SK-N-SH (cell line): ENCODE data around the gene FIBP. TPM values are rescaled to one million over a fixed set of nuclear protein-coding genes. Genes with fewer than 3 reads are reported as not detected.

Experiments used
- CTCF ChIA-PET: fragments of 300-600, 350-600 bp; formaldehyde crosslinking; extraction: SDS; loops from one replicate; lab custom pipeline; 2021; lab: Yijun Ruan, JAX
- POLR2A ChIA-PET: fragments of 350-600 bp; sonication (Branson Sonifier 250); formaldehyde crosslinking; extraction: SDS; loops from one replicate; lab custom pipeline; 2020; ENCODE audit warnings: antibody characterized with exemption, inconsistent platforms; lab: Yijun Ruan, JAX
- DNase-seq: peaks from one replicate; pipeline ENCODE4 v3.0.0; 2012
- H2AFZ ChIP-seq: fragments of 200-600 bp; sonication (generic); 2 replicates; pipeline ENCODE4 v1.8.1; 2016; ENCODE audit warnings: antibody characterized with exemption, mild to moderate bottlenecking, low read depth
- H3F3A ChIP-seq: fragments of 200-600 bp; sonication (generic); replicated peaks from 2 replicates; pipeline ENCODE3; 2016; ENCODE audit warnings: antibody characterized with exemption, mild to moderate bottlenecking; ENCODE audit not compliant: insufficient read depth
- H3K27ac ChIP-seq, 2 experiments: fragments of 200-500 bp in 1 of 2; fragments of 200-600 bp in 1 of 2; sonication (Bioruptor generic) in 1 of 2; sonication (generic), shearing (Covaris generic) in 1 of 2; 2 replicates each; pipeline versions ENCODE4 v1.5.1 to v1.6.1; 2014 to 2016; ENCODE audit warnings: low read depth in 2 of 2, inconsistent platforms in 1 of 2, low read length in 1 of 2, mild to moderate bottlenecking in 1 of 2, mixed read lengths in 1 of 2
- H3K27me3 ChIP-seq: fragments of 200-600 bp; sonication (generic), shearing (Covaris generic); 2 replicates; pipeline ENCODE4 v1.6.1; 2016; ENCODE audit warnings: mixed run types; ENCODE audit not compliant: insufficient read depth
- H3K36me3 ChIP-seq, 2 experiments: fragments of 200-500 bp in 1 of 2; fragments of 200-600 bp in 1 of 2; sonication (Bioruptor generic) in 1 of 2; sonication (generic) in 1 of 2; replicated peaks in 1 of 2; 2 replicates each; pipeline versions ENCODE3 to v1.5.1; 2014 to 2016; ENCODE audit warnings: low read length in 1 of 2, mild to moderate bottlenecking in 1 of 2; ENCODE audit not compliant: insufficient read depth in 2 of 2, control insufficient read depth in 1 of 2
- H3K4me1 ChIP-seq, 2 experiments: fragments of 200-500 bp in 1 of 2; fragments of 200-600 bp in 1 of 2; sonication (Bioruptor generic) in 1 of 2; sonication (generic), shearing (Covaris generic) in 1 of 2; 2 replicates each; pipeline versions ENCODE4 v1.5.1 to v1.6.1; 2014 to 2016; ENCODE audit warnings: low read depth in 1 of 2, low read length in 1 of 2, mixed run types in 1 of 2; ENCODE audit not compliant: insufficient read depth in 2 of 2, control insufficient read depth in 1 of 2
- H3K4me2 ChIP-seq: fragments of 200-600 bp; sonication (generic), shearing (Covaris generic); 2 replicates; pipeline ENCODE4 v1.6.1; 2017; ENCODE audit warnings: mixed run types
- H3K4me3 ChIP-seq, 2 experiments: fragments of 200-500 bp in 1 of 2; fragments of 200-600 bp in 1 of 2; sonication (Bioruptor generic) in 1 of 2; sonication (generic), shearing (Covaris generic) in 1 of 2; 2 replicates each; pipeline versions ENCODE4 v1.5.1 to v1.8.1; 2014 to 2016; ENCODE audit warnings: low read depth in 2 of 2, inconsistent platforms in 1 of 2, low read length in 1 of 2, mild to moderate bottlenecking in 1 of 2, mixed read lengths in 1 of 2, moderate library complexity in 1 of 2
- H3K79me2 ChIP-seq: fragments of 200-600 bp; sonication (generic); 2 replicates; pipeline ENCODE4 v1.8.1; 2017; ENCODE audit warnings: mild to moderate bottlenecking; ENCODE audit not compliant: insufficient read depth
- H3K9ac ChIP-seq: fragments of 200-600 bp; sonication (generic); 2 replicates; pipeline ENCODE4 v1.6.1; 2017; ENCODE audit warnings: mixed run types
- H3K9me2 ChIP-seq: fragments of 200-600 bp; sonication (generic); 2 replicates; pipeline ENCODE4 v1.6.1; 2017; ENCODE audit warnings: mixed run types
- H3K9me3 ChIP-seq: fragments of 200-600 bp; sonication (generic); 2 replicates; pipeline ENCODE4 v1.6.1; 2017; ENCODE audit warnings: mixed run types, mild to moderate bottlenecking, moderate library complexity
- H4K20me1 ChIP-seq: fragments of 200-600 bp; sonication (generic); 2 replicates; pipeline ENCODE4 v1.6.1; 2017; ENCODE audit warnings: mild to moderate bottlenecking, mixed run types; ENCODE audit not compliant: insufficient read depth
- ELF1 ChIP-seq: IDR thresholded peaks from 2 replicates; pipeline ENCODE4 v1.4.0; 2012
- EP300 ChIP-seq, 2 experiments: IDR thresholded peaks; 2 replicates each; pipeline versions ENCODE4 v1.4.0 to v1.6.1; 2012; ENCODE audit warnings: borderline replicate concordance in 1 of 2, low read depth in 1 of 2, low read length in 1 of 2
- EZH2phosphoT487 ChIP-seq: fragments of 200-600 bp; sonication (generic); IDR thresholded peaks from 2 replicates; pipeline ENCODE4 v1.6.1; 2017; ENCODE audit warnings: low read depth, mixed run types, mild to moderate bottlenecking, antibody characterized with exemption, moderate library complexity, borderline replicate concordance
- FOXJ3 ChIP-seq: sonication (generic); formaldehyde crosslinking; IDR thresholded peaks from 2 replicates; pipeline ENCODE4 v1.5.1; 2020; ENCODE audit warnings: mild to moderate bottlenecking, missing genetic modification reagents
- FOXM1 ChIP-seq: IDR thresholded peaks from 2 replicates; pipeline ENCODE4 v1.4.0; 2012; ENCODE audit warnings: low read depth, mild to moderate bottlenecking
- GABPA ChIP-seq: IDR thresholded peaks from 2 replicates; pipeline ENCODE4 v1.4.0; 2012; ENCODE audit warnings: low read depth, mild to moderate bottlenecking
- JUND ChIP-seq: IDR thresholded peaks from 2 replicates; pipeline ENCODE4 v1.4.0; 2012
- MEF2A ChIP-seq: IDR thresholded peaks from 2 replicates; pipeline ENCODE4 v1.4.0; 2012; ENCODE audit warnings: low read depth, borderline replicate concordance
- NFIC ChIP-seq: IDR thresholded peaks from 2 replicates; pipeline ENCODE4 v1.4.0; 2012; ENCODE audit warnings: borderline replicate concordance
- POLR2AphosphoS5 ChIP-seq: IDR thresholded peaks from 2 replicates; pipeline ENCODE4 v1.6.1; 2012; ENCODE audit warnings: low read depth, low read length
- RAD21 ChIP-seq: IDR thresholded peaks from 2 replicates; pipeline ENCODE4 v1.6.1; 2012; ENCODE audit warnings: mild to moderate bottlenecking, low read length
- RCOR1 ChIP-seq: fragments of 150-350 bp; IDR thresholded peaks from 2 replicates; pipeline ENCODE4 v1.6.1; 2017; ENCODE audit warnings: antibody characterized with exemption, low read length
- RFX5 ChIP-seq: IDR thresholded peaks from 2 replicates; pipeline ENCODE4 v1.6.1; 2012; ENCODE audit warnings: mild to moderate bottlenecking, improper control_type of control experiment, low read length
- RXRA ChIP-seq: IDR thresholded peaks from 2 replicates; pipeline ENCODE4 v1.4.0; 2012; ENCODE audit warnings: low read depth, mild to moderate bottlenecking, borderline replicate concordance
- SIN3A ChIP-seq: IDR thresholded peaks from 2 replicates; pipeline ENCODE4 v1.6.1; 2012; ENCODE audit warnings: low read depth, mild to moderate bottlenecking, low read length, moderate library complexity, borderline replicate concordance
- SMC3 ChIP-seq: IDR thresholded peaks from 2 replicates; pipeline ENCODE4 v1.6.1; 2012; ENCODE audit warnings: low read depth, low read length, improper control_type of control experiment
- TAF1 ChIP-seq: IDR thresholded peaks from 2 replicates; pipeline ENCODE4 v1.6.1; 2012; ENCODE audit warnings: low read depth, mild to moderate bottlenecking, low read length, moderate library complexity, borderline replicate concordance
- TCF12 ChIP-seq: IDR thresholded peaks from 2 replicates; pipeline ENCODE4 v1.4.0; 2012
- WGBS: methylation state at CpG from one replicate; pipeline ENCODE4 v1.1.6; 2017; ENCODE audit warnings: low lambda C conversion rate; 5-methylcytosine and 5-hydroxymethylcytosine counted together
- polyA plus RNA-seq, 3 experiments: library from polyadenylated mRNA; depleted of rRNA; stranded (reverse); fragments of >200 nt; gene quantifications; 2 replicates each; pipeline ENCODE4 v1.2.3, GENCODE V29; 2012
- TF ChIP-seq, protein P1 (sequence below): IDR thresholded peaks from 2 replicates; pipeline ENCODE4 v1.4.0; 2012; ENCODE audit warnings: low read depth, borderline replicate concordance
- TF ChIP-seq, protein P2 (sequence below): fragments of 200-600 bp; sonication (generic); IDR thresholded peaks from 2 replicates; pipeline ENCODE4 v1.6.1; 2017; ENCODE audit warnings: antibody characterized with exemption, mild to moderate bottlenecking, moderate library complexity
- TF ChIP-seq, protein P3 (sequence below): IDR thresholded peaks from 2 replicates; pipeline ENCODE4 v1.6.1; 2012; ENCODE audit warnings: mild to moderate bottlenecking, low read depth, low read length, moderate library complexity

FIBP gene
- polyA plus RNA-seq, 1 of the 3 experiments (the other 2 are of a cell fraction): 190 TPM

DNA sequence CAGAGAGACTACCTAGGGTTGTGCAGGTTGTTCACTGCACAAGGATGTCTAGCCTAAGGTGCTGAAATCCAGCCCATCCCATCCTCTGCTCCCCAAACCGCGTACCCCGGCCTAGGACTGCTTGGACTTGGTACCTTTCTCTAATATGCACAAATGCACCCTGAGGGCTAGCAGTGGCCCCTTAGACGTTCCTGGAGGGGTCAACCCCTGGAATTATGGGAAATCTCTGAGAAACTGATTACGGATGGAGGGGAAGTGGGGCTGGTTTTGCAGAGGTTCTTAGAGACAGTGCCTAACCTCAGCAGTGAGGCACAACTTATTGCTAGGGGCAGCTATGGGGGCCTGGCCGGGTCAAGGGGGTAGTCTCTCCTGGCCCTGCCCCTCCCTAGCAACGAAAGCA is 28.1 kb upstream of the FIBP start:
- ChIA-PET POLR2A (no interaction called here), CTCF (interaction anchor here (1.3 to 3.3 kb wide), 3 partner anchors 28 to 50 kb away, joined by 3 to 24 read pairs (median 7); partner anchors contain the start of gene FIBP)
- Histone ChIP-seq H4K20me1 (0 out of 2 replicates have a peak, but pooled peaks cover 4% of the 10 kb centered on the region), H3K36me3 (peaks cover 2 to 4% of the 10 kb centered on the region in 2 experiments), H3K27me3 (no peaks in the 10 kb centered on the region), H3K9me2 (no peaks in the 10 kb centered on the region), H3K9me3 (no peaks in the 10 kb centered on the region), H3K27ac (peak overlapping the region; percentile 84 to 97; a peak in 3 of 4 replicates), H3K9ac (peak overlapping the region; percentile 99; the same call in 1 of the 2 replicates), H2AFZ (no peak overlapping the region), H3K4me3 (peak overlapping the region in 1 of 2 experiments; percentile 28; a peak in 1 of 4 replicates), H3F3A (peaks cover 22% of the 10 kb centered on the region), H3K4me2 (peak overlapping the region; percentile 96), H3K4me1 (peaks cover 37 to 65% of the 10 kb centered on the region in 2 experiments; a peak in 3 of 4 replicates), H3K79me2 (peaks cover 78% of the 10 kb centered on the region)
- TF ChIP-seq FOXJ3 (CRISPR knock-in tag) (no peak), TAF1 (no peak), EP300 (IDR thresholded peaks at IDR 0.05; ENCODE audit: borderline replicate concordance in 1 of 2, low read depth in 1 of 2, low read length in 1 of 2) (no peak), EZH2phosphoT487 (no peak), RCOR1 (no peak), NFIC (no peak), FOXM1 (no peak), POLR2AphosphoS5 (no peak), JUND (no peak)
- TF ChIP-seq, protein P1, sequence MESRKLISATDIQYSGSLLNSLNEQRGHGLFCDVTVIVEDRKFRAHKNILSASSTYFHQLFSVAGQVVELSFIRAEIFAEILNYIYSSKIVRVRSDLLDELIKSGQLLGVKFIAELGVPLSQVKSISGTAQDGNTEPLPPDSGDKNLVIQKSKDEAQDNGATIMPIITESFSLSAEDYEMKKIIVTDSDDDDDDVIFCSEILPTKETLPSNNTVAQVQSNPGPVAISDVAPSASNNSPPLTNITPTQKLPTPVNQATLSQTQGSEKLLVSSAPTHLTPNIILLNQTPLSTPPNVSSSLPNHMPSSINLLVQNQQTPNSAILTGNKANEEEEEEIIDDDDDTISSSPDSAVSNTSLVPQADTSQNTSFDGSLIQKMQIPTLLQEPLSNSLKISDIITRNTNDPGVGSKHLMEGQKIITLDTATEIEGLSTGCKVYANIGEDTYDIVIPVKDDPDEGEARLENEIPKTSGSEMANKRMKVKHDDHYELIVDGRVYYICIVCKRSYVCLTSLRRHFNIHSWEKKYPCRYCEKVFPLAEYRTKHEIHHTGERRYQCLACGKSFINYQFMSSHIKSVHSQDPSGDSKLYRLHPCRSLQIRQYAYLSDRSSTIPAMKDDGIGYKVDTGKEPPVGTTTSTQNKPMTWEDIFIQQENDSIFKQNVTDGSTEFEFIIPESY: no peak
- TF ChIP-seq, protein P2, sequence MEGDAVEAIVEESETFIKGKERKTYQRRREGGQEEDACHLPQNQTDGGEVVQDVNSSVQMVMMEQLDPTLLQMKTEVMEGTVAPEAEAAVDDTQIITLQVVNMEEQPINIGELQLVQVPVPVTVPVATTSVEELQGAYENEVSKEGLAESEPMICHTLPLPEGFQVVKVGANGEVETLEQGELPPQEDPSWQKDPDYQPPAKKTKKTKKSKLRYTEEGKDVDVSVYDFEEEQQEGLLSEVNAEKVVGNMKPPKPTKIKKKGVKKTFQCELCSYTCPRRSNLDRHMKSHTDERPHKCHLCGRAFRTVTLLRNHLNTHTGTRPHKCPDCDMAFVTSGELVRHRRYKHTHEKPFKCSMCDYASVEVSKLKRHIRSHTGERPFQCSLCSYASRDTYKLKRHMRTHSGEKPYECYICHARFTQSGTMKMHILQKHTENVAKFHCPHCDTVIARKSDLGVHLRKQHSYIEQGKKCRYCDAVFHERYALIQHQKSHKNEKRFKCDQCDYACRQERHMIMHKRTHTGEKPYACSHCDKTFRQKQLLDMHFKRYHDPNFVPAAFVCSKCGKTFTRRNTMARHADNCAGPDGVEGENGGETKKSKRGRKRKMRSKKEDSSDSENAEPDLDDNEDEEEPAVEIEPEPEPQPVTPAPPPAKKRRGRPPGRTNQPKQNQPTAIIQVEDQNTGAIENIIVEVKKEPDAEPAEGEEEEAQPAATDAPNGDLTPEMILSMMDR: no peak
- WGBS: 83% methylated on average over 5 of the region's 7 CpGs
- DNase-seq: no peak

DNA sequence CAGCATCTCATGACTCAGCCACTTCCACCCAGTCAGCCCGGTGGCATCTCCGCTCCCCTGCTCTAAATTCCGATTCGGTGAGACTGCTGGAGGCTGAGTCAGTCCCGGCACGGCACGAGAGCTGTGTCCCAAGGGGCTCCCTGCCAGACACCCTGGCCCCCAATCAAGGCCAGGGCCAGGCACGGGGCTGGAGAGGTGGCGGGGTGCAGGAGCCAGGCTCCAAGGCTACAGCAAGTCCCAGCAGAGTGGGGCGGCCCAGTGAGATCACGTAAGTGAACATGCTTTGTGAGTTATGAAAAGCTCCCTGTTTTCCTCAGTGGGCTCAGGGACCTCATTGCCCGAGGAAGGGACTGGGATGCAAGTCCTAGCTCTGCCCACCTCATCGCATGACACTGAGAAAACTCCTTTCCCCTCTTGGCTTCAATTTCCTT is 27.6 kb upstream of the FIBP start:
- POLR2A ChIA-PET: no interaction called here
- H3K79me2 ChIP-seq: peaks cover 72% of the 10 kb centered on the region
- H2AFZ ChIP-seq: no peak overlapping the region
- DNase-seq: no peak
- peak overlapping the region; percentile 84 to 97; a peak in 3 of 4 replicates for H3K27ac ChIP-seq
- H3K4me3 ChIP-seq: peak overlapping the region in 1 of 2 experiments; percentile 28; a peak in 2 of 4 replicates
- H3F3A ChIP-seq: peaks cover 24% of the 10 kb centered on the region
- peaks cover 34 to 66% of the 10 kb centered on the region in 2 experiments; a peak in 3 of 4 replicates for H3K4me1 ChIP-seq
- 0% methylated on average over 3 of the region's 13 CpGs for WGBS
- CTCF ChIA-PET: interaction anchor here (1.3 to 3.3 kb wide), 3 partner anchors 27 to 50 kb away, joined by 3 to 24 read pairs (median 7); partner anchors contain the start of gene FIBP
- H3K4me2 ChIP-seq: peak overlapping the region; percentile 96
- H3K36me3 ChIP-seq: peaks cover 0 to 4% of the 10 kb centered on the region in 2 experiments
- 0 out of 2 replicates have a peak, but pooled peaks cover 3% of the 10 kb centered on the region for H4K20me1 ChIP-seq
- no peaks in the 10 kb centered on the region for H3K9me2 ChIP-seq
- H3K9ac ChIP-seq: peak overlapping the region; percentile 99; the same call in 1 of the 2 replicates
- no peaks in the 10 kb centered on the region for H3K27me3 ChIP-seq
- no peaks in the 10 kb centered on the region for H3K9me3 ChIP-seq
- TF ChIP-seq GABPA: no peak; the same call in 1 of the 2 replicates
- TF ChIP-seq, protein P3, sequence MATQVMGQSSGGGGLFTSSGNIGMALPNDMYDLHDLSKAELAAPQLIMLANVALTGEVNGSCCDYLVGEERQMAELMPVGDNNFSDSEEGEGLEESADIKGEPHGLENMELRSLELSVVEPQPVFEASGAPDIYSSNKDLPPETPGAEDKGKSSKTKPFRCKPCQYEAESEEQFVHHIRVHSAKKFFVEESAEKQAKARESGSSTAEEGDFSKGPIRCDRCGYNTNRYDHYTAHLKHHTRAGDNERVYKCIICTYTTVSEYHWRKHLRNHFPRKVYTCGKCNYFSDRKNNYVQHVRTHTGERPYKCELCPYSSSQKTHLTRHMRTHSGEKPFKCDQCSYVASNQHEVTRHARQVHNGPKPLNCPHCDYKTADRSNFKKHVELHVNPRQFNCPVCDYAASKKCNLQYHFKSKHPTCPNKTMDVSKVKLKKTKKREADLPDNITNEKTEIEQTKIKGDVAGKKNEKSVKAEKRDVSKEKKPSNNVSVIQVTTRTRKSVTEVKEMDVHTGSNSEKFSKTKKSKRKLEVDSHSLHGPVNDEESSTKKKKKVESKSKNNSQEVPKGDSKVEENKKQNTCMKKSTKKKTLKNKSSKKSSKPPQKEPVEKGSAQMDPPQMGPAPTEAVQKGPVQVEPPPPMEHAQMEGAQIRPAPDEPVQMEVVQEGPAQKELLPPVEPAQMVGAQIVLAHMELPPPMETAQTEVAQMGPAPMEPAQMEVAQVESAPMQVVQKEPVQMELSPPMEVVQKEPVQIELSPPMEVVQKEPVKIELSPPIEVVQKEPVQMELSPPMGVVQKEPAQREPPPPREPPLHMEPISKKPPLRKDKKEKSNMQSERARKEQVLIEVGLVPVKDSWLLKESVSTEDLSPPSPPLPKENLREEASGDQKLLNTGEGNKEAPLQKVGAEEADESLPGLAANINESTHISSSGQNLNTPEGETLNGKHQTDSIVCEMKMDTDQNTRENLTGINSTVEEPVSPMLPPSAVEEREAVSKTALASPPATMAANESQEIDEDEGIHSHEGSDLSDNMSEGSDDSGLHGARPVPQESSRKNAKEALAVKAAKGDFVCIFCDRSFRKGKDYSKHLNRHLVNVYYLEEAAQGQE: peak; percentile 62; the same call in 1 of the 2 replicates
- TF ChIP-seq SIN3A: no peak
- TF ChIP-seq ELF1: peak; percentile 51; the same call in 1 of the 2 replicates
- TF ChIP-seq EZH2phosphoT487: no peak
- TF ChIP-seq RAD21: no peak
- no peak for TF ChIP-seq RFX5
- TF ChIP-seq RXRA: peak; percentile 96
- TF ChIP-seq JUND: peak; percentile 100
- no peak; the same call in 1 of the 2 replicates for TF ChIP-seq MEF2A
- TF ChIP-seq SMC3: no peak
- peak; percentile 76 for TF ChIP-seq FOXM1
- peak; percentile 92 for TF ChIP-seq TCF12
